NCI-H146 treated with DMSO at 0.1 percent for 48 hours (cell line): Measurements from ENCODE around the gene FHIP2A.
"Not testable (repeated sequence)": the region's sequence is repeated elsewhere in the genome, so short reads cannot be mapped to it uniquely, and the experiment has no call there.

Source experiments
- DNase-seq: peaks from one replicate; lab custom pipeline; 2025; ENCODE audit not compliant: unreplicated experiment; lab: John Stamatoyannopoulos, UW

Gene FHIP2A

GRCh38 chr10:114821293-114821914 lies at the start of gene FHIP2A:
TSS of gene FHIP2A (plus strand) at chr10:114821780. CDS start at chr10:114822079, 299 bp downstream.
- peak; percentile 38 for DNase-seq

GRCh38 chr10:114772496-114773196 lies 48.9 kb upstream of the FHIP2A start:
- no peak for DNase-seq

GRCh38 chr10:114773197-114773532 lies 48.4 kb upstream of the FHIP2A start:
- DNase-seq: no peak

GRCh38 chr10:114775082-114775481 lies 46.5 kb upstream of the FHIP2A start:
- not testable (repeated sequence) for DNase-seq

- no peak for DNase-seq
Measured at GRCh38 chr10:114777415-114777814, 44.2 kb upstream of the FHIP2A start.

GRCh38 chr10:114779803-114780576 lies 41.6 kb upstream of the FHIP2A start:
- DNase-seq: no peak

GRCh38 chr10:114780577-114781184 lies 40.9 kb upstream of the FHIP2A start:
- no peak for DNase-seq

GRCh38 chr10:114782666-114783065 lies 38.9 kb upstream of the FHIP2A start:
- no peak for DNase-seq

GRCh38 chr10:114783686-114784085 lies 37.9 kb upstream of the FHIP2A start:
- DNase-seq: no peak

- DNase-seq: peak; percentile 28
Measured at GRCh38 chr10:114786492-114786891, 35.1 kb upstream of the FHIP2A start.

- DNase-seq: not testable (repeated sequence)
Measured at GRCh38 chr10:114787131-114787530, 34.4 kb upstream of the FHIP2A start.

GRCh38 chr10:114791768-114792167 lies 29.8 kb upstream of the FHIP2A start:
- DNase-seq: no peak

- DNase-seq: no peak
Measured at GRCh38 chr10:114795039-114795438, 26.5 kb upstream of the FHIP2A start.

- no peak for DNase-seq
Measured at GRCh38 chr10:114800361-114800760, 21.2 kb upstream of the FHIP2A start.

- no peak for DNase-seq
Measured at GRCh38 chr10:114801411-114801813, 20.2 kb upstream of the FHIP2A start.

- no peak for DNase-seq
Measured at GRCh38 chr10:114802177-114802576, 19.4 kb upstream of the FHIP2A start.

GRCh38 chr10:114806562-114807391 lies 14.8 kb upstream of the FHIP2A start:
- no peak for DNase-seq

GRCh38 chr10:114808982-114809381 lies 12.6 kb upstream of the FHIP2A start:
- no peak for DNase-seq

- no peak for DNase-seq
Measured at GRCh38 chr10:114810926-114811325, 10.7 kb upstream of the FHIP2A start.

GRCh38 chr10:114811862-114812261 lies 9.7 kb upstream of the FHIP2A start:
- no peak for DNase-seq

- no peak for DNase-seq
Measured at GRCh38 chr10:114815791-114816190, 5.8 kb upstream of the FHIP2A start.
